HepG2 (cell line): Measurements from ENCODE around the gene MOV10L1. TPM values are rescaled to one million over a fixed set of nuclear protein-coding genes. Genes with fewer than 3 reads are reported as not detected.

ENCODE experiments used
- CCDC6 ChIP-seq: sonication (generic); formaldehyde crosslinking; IDR thresholded peaks from 2 replicates; pipeline ENCODE4 v1.8.1; 2022; ENCODE audit warnings: mild to moderate bottlenecking, missing genetic modification reagents, moderate library complexity
- DR1 ChIP-seq: sonication (generic); formaldehyde crosslinking; IDR thresholded peaks from 2 replicates; pipeline ENCODE4 v1.8.0; 2021; ENCODE audit warnings: mild to moderate bottlenecking, missing genetic modification reagents, inconsistent platforms
- HES4 ChIP-seq: sonication (generic); formaldehyde crosslinking; IDR thresholded peaks from 2 replicates; pipeline ENCODE4 v1.9.0; 2021; ENCODE audit warnings: mild to moderate bottlenecking, missing genetic modification reagents, borderline replicate concordance
- IKZF1 ChIP-seq: fragments of 450-650 bp; IDR thresholded peaks from 2 replicates; pipeline ENCODE4 v1.7.1; 2016
- IRF2 ChIP-seq: IDR thresholded peaks from 2 replicates; pipeline ENCODE4 v1.6.1; 2018; ENCODE audit warnings: missing genetic modification reagents, missing compliant biosample characterization
- SIX4 ChIP-seq: sonication (generic); formaldehyde crosslinking; IDR thresholded peaks from 2 replicates; pipeline ENCODE4 v1.4.0; 2020; ENCODE audit warnings: missing genetic modification reagents
- SYNCRIP ChIP-seq: fragments of 200-400 bp; formaldehyde crosslinking; IDR thresholded peaks from 2 replicates; pipeline ENCODE4 v1.6.1; 2018; ENCODE audit warnings: mild to moderate bottlenecking, low read depth, low read length; ENCODE audit not compliant: insufficient read depth
- ZNF598 ChIP-seq: sonication (generic); formaldehyde crosslinking; IDR thresholded peaks from 2 replicates; pipeline ENCODE4 v1.5.1; 2020; ENCODE audit warnings: mild to moderate bottlenecking, missing genetic modification reagents, borderline replicate concordance
- ZNF652 ChIP-seq: IDR thresholded peaks from 2 replicates; pipeline ENCODE4 v1.6.1; 2016; ENCODE audit warnings: low read depth, borderline replicate concordance
- polyA plus RNA-seq, 8 experiments: library from polyadenylated mRNA; depleted of rRNA in 3 of 8; stranded (reverse) in 7 of 8; unstranded in 1 of 8; fragments of >200 nt; fragmentation: Illumina TruSeq in 4 of 8; extraction: Trizol in 4 of 8; gene quantifications; 2 replicates each; pipeline versions ENCODE4 v1.2.1 to v1.2.3, GENCODE V29; 2011 to 2016; ENCODE audit warnings: low read depth in 4 of 8, missing spikeins in 1 of 8, mixed read lengths in 1 of 8; ENCODE audit not compliant: insufficient read depth in 1 of 8
- total RNA-seq, 5 experiments: library from RNA; depleted of rRNA; stranded (reverse); fragments of >200 nt; fragmentation: Illumina TruSeq; extraction: Trizol; gene quantifications; 2 replicates each; pipeline ENCODE4 v1.2.3, GENCODE V29; 2016; ENCODE audit warnings: low read depth in 1 of 5
- TF ChIP-seq, protein P1 (sequence below): sonication (generic); formaldehyde crosslinking; IDR thresholded peaks from 2 replicates; pipeline ENCODE4 v1.8.0; 2022; ENCODE audit warnings: missing genetic modification reagents, mild to moderate bottlenecking, moderate library complexity, borderline replicate concordance
- TF ChIP-seq, protein P2 (sequence below): sonication (generic); formaldehyde crosslinking; IDR thresholded peaks from 2 replicates; pipeline ENCODE4 v1.4.0; 2020; ENCODE audit warnings: missing genetic modification reagents
- TF ChIP-seq, protein P3 (sequence below): sonication (generic); formaldehyde crosslinking; IDR thresholded peaks from 2 replicates; pipeline ENCODE4 v1.5.0; 2020; ENCODE audit warnings: missing genetic modification reagents
- TF ChIP-seq, protein P4 (sequence below): IDR thresholded peaks from 2 replicates; pipeline ENCODE4 v1.6.1; 2016
- TF ChIP-seq, protein P5 (sequence below): fragments of 450-650 bp; IDR thresholded peaks from 2 replicates; pipeline ENCODE4 v1.6.1; 2017

MOV10L1 gene
- total and polyA plus RNA-seq, 2 of the 13 experiments (the other 11 are each of a cell fraction or from before 2014, with no cell fraction given): 0.11 to 0.12 TPM

DNA sequence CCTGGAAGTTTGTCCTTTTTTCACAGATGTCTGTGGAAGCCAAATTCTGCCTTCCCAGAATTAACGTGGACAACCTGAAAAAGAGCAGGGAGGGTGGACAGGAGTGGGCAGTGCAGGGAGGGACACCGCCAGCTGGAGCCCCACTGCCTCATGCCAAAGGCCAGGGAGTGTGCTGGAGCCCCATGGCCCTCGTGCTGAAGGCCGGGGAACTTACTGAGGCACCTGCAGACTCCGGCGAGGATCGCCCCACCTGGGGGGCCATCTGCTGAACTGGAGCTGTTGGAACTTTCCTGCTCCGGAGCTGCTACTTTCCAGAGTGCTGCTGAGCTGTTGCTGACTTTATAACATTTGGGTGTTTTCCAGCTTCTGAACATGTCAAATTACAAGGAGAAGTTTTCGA, 35.2 kb downstream of the MOV10L1 start (continued):
- TF ChIP-seq, protein P1, sequence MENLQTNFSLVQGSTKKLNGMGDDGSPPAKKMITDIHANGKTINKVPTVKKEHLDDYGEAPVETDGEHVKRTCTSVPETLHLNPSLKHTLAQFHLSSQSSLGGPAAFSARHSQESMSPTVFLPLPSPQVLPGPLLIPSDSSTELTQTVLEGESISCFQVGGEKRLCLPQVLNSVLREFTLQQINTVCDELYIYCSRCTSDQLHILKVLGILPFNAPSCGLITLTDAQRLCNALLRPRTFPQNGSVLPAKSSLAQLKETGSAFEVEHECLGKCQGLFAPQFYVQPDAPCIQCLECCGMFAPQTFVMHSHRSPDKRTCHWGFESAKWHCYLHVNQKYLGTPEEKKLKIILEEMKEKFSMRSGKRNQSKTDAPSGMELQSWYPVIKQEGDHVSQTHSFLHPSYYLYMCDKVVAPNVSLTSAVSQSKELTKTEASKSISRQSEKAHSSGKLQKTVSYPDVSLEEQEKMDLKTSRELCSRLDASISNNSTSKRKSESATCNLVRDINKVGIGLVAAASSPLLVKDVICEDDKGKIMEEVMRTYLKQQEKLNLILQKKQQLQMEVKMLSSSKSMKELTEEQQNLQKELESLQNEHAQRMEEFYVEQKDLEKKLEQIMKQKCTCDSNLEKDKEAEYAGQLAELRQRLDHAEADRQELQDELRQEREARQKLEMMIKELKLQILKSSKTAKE: no peak
- TF ChIP-seq DR1 (CRISPR knock-in tag) (no peak), CCDC6 (CRISPR knock-in tag) (no peak), ZNF598 (no peak), SIX4 (no peak), SYNCRIP (no peak), HES4 (CRISPR knock-in tag) (no peak), IRF2 (CRISPR knock-in tag) (no peak), ZNF652 (CRISPR knock-in tag) (no peak), IKZF1 (no peak)
- TF ChIP-seq, protein P2, sequence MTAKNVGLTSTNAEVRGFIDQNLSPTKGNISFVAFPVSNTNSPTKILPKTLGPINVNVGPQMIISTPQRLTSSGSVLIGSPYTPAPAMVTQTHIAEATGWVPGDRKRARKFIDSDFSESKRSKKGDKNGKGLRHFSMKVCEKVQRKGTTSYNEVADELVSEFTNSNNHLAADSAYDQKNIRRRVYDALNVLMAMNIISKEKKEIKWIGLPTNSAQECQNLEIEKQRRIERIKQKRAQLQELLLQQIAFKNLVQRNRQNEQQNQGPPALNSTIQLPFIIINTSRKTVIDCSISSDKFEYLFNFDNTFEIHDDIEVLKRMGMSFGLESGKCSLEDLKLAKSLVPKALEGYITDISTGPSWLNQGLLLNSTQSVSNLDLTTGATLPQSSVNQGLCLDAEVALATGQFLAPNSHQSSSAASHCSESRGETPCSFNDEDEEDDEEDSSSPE (CRISPR knock-in tag): no peak
- TF ChIP-seq, protein P3, sequence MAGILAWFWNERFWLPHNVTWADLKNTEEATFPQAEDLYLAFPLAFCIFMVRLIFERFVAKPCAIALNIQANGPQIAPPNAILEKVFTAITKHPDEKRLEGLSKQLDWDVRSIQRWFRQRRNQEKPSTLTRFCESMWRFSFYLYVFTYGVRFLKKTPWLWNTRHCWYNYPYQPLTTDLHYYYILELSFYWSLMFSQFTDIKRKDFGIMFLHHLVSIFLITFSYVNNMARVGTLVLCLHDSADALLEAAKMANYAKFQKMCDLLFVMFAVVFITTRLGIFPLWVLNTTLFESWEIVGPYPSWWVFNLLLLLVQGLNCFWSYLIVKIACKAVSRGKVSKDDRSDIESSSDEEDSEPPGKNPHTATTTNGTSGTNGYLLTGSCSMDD (CRISPR knock-in tag): no peak
- TF ChIP-seq, protein P4, sequence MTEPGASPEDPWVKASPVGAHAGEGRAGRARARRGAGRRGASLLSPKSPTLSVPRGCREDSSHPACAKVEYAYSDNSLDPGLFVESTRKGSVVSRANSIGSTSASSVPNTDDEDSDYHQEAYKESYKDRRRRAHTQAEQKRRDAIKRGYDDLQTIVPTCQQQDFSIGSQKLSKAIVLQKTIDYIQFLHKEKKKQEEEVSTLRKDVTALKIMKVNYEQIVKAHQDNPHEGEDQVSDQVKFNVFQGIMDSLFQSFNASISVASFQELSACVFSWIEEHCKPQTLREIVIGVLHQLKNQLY: no peak
- TF ChIP-seq, protein P5, sequence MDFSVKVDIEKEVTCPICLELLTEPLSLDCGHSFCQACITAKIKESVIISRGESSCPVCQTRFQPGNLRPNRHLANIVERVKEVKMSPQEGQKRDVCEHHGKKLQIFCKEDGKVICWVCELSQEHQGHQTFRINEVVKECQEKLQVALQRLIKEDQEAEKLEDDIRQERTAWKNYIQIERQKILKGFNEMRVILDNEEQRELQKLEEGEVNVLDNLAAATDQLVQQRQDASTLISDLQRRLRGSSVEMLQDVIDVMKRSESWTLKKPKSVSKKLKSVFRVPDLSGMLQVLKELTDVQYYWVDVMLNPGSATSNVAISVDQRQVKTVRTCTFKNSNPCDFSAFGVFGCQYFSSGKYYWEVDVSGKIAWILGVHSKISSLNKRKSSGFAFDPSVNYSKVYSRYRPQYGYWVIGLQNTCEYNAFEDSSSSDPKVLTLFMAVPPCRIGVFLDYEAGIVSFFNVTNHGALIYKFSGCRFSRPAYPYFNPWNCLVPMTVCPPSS: no peak
